H1 (cell line): ENCODE data around the gene MYBPC1. TPM values are rescaled to one million over a fixed set of nuclear protein-coding genes. Genes with fewer than 3 reads are reported as not detected.

ENCODE experiments used
- ASH2L ChIP-seq: fragments of 200-600, 300-600 bp; sonication (generic); IDR thresholded peaks from one replicate; pipeline ENCODE4 v1.7.1; 2017; ENCODE audit warnings: low read length
- TAF1 ChIP-seq: IDR thresholded peaks from 2 replicates; pipeline ENCODE4 v1.6.1; 2011; ENCODE audit warnings: mild to moderate bottlenecking, low read depth, low read length
- TBP ChIP-seq: IDR thresholded peaks from 2 replicates; pipeline ENCODE4 v1.6.1; 2011; ENCODE audit warnings: low read depth, low read length, improper control_type of control experiment
- polyA plus RNA-seq, 7 experiments: library from polyadenylated mRNA; depleted of rRNA in 3 of 7; stranded (reverse) in 5 of 7; unstranded in 2 of 7; fragments of >200 nt in 5 of 7; fragments of 200-250 nt in 2 of 7; gene quantifications; 1 replicate in 5 of 7; 2 replicates in 1 of 7; 4 replicates in 1 of 7; pipeline versions ENCODE4 v1.2.1 to v1.2.3, GENCODE V29; 2011 to 2013; ENCODE audit warnings: missing spikeins in 2 of 7, mixed read lengths in 2 of 7
- total RNA-seq: library from RNA; stranded (reverse); fragmentation: NEBNext Ultra II Directional; extraction: Animal tissue kit (Norgen Biotek cat#: 25700); gene quantifications from 2 replicates; pipeline ENCODE4 v1.2.1, GENCODE V29; 2021
- TF ChIP-seq, protein P1 (sequence below): IDR thresholded peaks from 2 replicates; pipeline ENCODE4 v1.6.1; 2012; ENCODE audit warnings: low read length, inconsistent platforms

The MYBPC1 gene
- total and polyA plus RNA-seq, 2 of the 8 experiments (the other 6 are each of a cell fraction or from before 2014, with no cell fraction given) = not detected

DNA sequence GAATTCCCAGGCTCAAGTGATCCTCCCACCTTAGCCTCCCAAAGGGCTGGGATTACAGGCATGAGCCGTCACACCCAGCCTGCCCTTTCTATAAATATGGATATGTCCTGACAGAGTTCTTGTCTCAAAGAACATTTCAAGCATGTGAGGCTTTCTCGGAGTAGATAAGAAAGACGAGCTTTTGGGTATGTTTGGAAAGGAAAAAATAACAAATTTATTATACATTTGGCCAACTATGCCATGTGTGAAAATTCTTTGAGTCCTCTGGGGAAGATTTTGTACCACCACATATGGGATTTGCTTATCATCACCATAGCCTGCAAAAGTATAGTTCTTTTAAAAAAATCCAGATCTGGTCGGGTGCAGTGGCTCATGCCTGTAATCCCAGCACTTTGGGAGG lies 23.7 kb upstream of the MYBPC1 start (continued):
- TF ChIP-seq, protein P1, sequence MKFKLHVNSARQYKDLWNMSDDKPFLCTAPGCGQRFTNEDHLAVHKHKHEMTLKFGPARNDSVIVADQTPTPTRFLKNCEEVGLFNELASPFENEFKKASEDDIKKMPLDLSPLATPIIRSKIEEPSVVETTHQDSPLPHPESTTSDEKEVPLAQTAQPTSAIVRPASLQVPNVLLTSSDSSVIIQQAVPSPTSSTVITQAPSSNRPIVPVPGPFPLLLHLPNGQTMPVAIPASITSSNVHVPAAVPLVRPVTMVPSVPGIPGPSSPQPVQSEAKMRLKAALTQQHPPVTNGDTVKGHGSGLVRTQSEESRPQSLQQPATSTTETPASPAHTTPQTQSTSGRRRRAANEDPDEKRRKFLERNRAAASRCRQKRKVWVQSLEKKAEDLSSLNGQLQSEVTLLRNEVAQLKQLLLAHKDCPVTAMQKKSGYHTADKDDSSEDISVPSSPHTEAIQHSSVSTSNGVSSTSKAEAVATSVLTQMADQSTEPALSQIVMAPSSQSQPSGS = no peak
- TF ChIP-seq TBP (no peak), ASH2L (no peak), TAF1 (no peak)
